Measurements from ENCODE around the gene ZSWIM9.
A peak's percentile ranks its signal among the peaks of the same experiment; 100 is the strongest.

The ZSWIM9 gene

DNA sequence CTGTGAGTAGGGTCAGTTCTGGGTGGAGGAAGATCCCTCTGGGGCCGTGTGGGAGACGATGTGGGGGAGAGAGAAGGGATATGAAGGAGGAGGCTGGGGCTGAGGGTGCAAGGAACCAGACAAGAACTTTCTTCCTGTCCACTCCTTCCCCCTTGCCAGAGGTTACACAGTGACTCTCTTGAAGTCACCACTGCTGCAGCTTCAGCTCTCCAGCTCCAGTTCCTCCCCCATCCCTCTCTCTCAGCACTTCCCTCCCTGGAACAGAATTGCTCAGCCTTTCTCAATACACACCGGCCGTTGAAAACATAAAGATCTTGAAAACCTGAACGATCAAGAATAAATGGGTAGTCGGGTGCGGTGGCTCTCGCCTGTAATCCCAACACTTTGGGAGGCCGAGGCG lies 5.1 kb downstream of the ZSWIM9 start:
- DNase-seq (ENCODE audit: low spot score): no peak

GRCh38 chr19:48176226-48176625 lies 5.7 kb downstream of the ZSWIM9 start:
- DNase-seq (ENCODE audit: low spot score): no peak

- DNase-seq (ENCODE audit: low spot score): no peak
Observed at GRCh38 chr19:48181505-48181904, 11.0 kb downstream of the ZSWIM9 start.

DNA sequence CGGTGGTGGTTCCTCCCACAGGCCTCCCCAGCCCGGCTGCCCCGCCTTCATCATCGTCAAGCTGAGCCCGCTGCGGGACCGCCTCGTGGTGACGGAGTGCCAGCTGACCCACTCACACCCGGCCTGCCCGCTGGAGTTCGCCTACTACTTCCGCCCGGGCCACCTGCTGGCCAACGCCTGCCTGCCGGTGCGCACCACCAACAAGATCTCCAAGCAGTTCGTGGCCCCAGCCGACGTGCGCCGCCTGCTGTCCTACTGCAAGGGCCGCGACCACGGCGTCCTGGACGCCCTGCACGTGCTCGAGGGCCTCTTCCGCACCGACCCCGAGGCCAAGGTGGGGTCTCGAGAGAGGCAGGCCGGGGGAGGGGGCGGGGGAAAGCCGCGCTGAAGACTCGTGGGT lies 12.0 kb downstream of the ZSWIM9 start:
- DNase-seq (ENCODE audit: low spot score): no peak

- DNase-seq (ENCODE audit: low spot score): no peak
Observed at GRCh38 chr19:48183356-48183755, 12.9 kb downstream of the ZSWIM9 start.

GRCh38 chr19:48186015-48186414 lies 15.5 kb downstream of the ZSWIM9 start:
- no peak for DNase-seq (ENCODE audit: low spot score)

- no peak for DNase-seq (ENCODE audit: low spot score)
Observed at GRCh38 chr19:48186541-48186991, 16.1 kb downstream of the ZSWIM9 start.

GRCh38 chr19:48190288-48190884 lies 19.9 kb downstream of the ZSWIM9 start:
- peak; percentile 86 for DNase-seq (ENCODE audit: low spot score)

GRCh38 chr19:48190885-48191284 lies 20.4 kb downstream of the ZSWIM9 start:
- no peak for DNase-seq (ENCODE audit: low spot score)

DNA sequence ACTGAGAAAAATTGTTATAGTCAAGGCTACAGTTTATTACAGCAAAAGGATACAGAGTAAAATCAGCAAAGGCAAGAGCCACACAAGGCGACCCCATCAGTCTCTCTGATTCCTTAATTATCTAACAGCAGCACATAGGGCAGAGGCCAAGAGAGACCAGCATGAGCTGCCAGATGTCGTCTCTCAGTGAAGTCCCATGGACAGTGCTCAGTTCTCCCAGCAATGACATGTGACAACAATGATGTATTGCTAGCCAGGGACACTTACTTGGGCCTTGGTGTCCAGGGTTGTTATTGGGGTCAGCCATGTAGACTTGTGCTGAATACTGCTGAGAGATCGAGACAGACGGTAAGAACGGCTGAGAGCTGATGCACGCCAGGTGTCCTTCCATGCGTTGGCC lies 22.3 kb downstream of the ZSWIM9 start:
- DNase-seq (ENCODE audit: low spot score): no peak

DNA sequence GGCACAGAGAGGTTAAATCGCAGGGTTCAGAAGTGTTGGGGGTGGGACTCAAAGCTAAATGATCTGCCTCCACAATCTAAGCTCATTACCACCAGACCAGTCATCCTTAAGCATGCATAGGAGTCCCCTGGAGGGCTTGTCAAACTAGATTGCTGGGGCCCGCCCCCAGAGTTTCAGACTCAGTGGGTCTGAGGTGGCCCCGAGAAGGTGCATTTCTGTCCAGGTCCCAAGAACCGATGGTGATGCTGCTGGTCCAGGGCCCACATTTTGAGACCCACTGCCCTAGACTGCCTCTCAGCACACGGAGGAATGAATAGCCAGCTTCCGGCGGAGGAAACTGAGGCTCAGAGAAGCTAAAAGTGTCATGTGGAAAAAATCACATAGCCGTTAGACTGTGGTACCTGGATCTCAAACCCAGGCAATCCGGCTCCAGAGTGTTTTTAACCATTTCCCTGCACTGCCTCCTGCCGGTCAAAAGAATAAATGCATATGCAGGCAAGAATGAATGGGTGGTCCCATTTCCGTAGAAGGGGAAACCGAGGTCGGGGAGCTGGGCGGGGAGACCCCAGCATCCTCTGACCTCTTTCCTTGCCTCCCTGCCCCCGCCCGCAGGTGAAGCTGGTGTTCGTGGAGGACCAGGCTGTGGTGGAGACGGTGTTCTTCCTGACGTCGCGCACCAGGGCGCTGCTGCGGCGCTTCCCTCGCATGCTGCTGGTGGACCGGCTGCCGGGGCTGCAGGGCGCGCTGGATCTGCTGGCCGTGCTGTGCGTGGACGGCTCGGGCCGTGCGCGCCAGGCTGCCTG lies 23.8 kb downstream of the ZSWIM9 start:
- DNase-seq (ENCODE audit: low spot score): no peak

DNA sequence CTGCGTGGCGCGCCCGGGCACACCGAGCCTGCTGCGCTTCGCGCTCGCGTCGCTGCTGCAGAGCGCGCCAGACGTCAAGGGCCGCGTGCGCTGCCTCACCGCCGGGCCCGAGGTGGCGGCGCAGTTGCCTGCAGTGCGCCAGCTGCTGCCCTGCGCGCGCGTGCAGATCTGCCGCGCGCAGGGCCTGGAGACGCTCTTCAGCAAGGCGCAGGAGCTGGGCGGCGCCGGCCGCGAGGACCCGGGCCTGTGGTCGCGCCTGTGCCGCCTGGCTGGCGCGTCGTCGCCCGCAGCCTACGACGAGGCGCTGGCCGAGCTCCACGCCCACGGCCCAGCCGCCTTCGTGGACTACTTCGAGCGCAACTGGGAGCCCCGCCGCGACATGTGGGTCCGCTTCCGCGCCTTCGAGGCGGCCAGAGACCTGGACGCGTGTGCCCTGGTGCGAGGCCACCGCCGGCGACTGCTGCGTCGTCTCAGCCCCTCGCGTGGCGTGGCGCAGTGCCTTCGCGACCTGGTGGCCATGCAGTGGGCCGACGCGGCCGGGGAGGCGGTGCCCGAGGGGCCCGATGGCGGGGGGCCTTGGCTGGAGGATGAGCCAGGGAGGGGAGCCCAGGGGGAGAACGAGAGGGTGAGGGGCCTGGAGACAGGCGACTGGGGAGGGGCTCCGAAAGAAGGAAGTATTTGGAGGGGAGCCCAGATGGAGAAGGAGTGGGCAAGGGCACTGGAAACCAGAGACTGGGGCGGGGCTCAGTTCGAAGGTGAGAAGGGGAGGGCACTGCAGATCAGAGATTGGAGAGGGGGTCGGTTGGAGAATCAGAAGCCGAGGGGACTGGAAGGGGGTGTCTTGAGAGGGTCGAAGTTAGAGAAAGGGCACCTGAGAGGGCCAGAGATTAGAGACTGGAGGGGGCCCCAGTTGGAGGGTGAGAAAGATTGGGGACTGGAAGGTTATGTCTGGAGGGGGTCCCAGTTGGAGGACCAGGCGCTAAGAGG lies 24.7 kb downstream of the ZSWIM9 start:
- no peak for DNase-seq (ENCODE audit: low spot score)

DNA sequence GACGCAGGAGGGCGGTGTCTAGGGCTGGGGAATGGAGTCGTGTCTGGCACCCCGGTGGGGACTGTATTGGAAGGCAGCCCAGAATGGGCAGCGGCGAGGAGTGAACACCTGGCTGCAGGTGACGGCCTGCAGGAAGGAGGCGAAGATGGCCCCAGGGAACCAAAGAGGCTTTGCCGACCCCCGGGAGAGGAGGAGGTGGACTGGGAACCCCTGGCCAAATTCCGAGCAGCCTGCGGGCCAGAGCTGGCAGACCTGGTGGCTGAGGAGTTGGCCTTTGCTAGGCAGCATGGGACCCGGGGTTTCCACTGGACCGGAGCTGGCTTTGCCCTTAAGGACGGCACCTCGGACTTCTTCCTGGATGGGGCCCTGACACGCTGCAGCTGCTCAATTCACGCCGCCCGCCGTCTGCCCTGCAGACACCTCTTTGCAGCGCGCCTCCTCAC lies 25.9 kb downstream of the ZSWIM9 start:
- no peak for DNase-seq (ENCODE audit: low spot score)

DNA sequence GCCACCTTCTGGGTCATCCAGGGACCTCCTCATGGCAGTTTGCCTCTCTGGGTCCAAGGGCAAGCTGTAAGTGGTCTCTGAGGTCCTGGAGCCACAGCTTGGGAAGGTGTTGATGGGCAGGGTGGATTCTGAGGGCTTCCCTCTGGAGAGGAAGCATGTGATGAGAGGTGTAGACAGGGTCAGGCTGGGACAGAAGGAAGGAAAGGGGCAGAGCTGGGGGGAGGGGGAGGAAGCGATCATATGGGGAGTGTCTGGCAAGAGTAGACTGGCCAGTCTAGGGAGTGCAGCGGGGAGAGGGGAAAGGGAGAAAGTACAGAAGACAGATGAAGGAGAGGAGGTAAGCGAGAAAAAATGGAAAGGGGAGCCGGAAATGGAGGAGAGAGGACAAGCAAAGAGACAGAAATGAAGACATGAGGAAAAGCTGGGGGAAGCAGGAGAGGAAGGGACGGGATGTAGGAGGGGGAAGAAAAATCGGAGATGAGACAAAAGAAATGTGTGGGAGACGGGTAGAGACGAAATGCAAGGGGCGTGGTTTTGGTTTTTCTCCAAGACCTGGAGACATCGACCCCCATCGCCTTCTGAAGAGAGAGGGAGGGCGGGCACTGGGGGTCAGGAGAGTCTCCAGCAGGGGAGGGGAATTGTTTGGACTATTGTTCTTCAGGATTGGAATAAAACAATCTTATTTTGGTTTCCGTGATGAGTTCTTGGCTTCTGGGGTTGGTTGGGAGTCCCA lies 26.6 kb downstream of the ZSWIM9 start:
- no peak for DNase-seq (ENCODE audit: low spot score)

GRCh38 chr19:48203222-48203793 lies 32.8 kb downstream of the ZSWIM9 start:
- no peak for DNase-seq (ENCODE audit: low spot score)

- DNase-seq (ENCODE audit: low spot score): peak; percentile 97
Observed at GRCh38 chr19:48203794-48204628, 33.5 kb downstream of the ZSWIM9 start.

GRCh38 chr19:48206397-48207093 lies 36.1 kb downstream of the ZSWIM9 start:
- no peak for DNase-seq (ENCODE audit: low spot score)

GRCh38 chr19:48210005-48210404 lies 39.5 kb downstream of the ZSWIM9 start:
- DNase-seq (ENCODE audit: low spot score): no peak

DNA sequence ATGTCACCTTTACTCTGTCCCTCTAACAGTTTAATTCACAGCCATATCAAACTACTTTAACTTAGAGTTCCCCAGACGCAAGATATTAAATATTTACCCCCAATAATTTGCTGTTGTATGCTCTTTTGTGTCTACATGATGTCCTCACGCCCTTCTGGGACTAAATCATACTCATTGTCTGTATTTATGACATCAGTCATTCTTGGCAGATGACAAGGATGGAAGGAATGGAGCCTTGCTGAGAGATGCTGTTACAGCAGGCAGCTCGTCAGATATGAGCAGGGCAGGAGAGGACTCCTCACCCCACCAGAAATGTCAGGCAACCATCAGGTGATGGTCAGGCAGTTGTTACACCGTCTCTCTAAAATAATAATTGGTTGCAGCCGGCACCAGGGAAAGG lies 43.5 kb downstream of the ZSWIM9 start:
- no peak for DNase-seq (ENCODE audit: low spot score)

DNA sequence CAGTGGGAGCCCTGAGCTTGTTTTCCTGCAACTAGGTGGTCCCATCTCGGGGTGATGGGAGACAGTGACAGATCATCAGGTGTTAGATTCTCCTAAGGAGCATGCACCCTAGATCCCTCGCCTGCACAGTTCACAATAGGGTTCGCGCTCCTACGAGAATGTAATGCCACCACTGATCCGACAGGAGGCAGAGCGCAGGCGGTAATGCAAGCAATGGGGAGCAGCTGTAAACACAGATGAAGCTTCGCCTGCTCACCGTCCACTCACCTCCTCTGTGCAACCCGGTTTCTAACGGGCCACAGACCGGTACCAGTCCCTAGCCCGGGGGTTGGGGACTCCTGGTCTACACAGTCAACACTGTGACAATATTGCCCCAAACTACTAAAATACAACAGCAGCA lies 46.5 kb downstream of the ZSWIM9 start:
- DNase-seq (ENCODE audit: low spot score): no peak
